GM23338 (cell line): ENCODE data around the gene MLPH. TPM values are rescaled to one million over a fixed set of nuclear protein-coding genes. Genes with fewer than 3 reads are reported as not detected.

Experiments
- ATAC-seq: fragments of 200-7000 bp; cut with Tn5 transposase; 3 replicates; pipeline ENCODE4 v1.9.1; 2020
- DNase-seq: peaks from one replicate; pipeline ENCODE4 v3.0.0-alpha.2; 2015; ENCODE audit warnings: low spot score
- H2AFZ ChIP-seq: fragments of 200-600 bp; sonication (generic); 2 replicates; pipeline ENCODE4 v1.8.0; 2016; ENCODE audit warnings: antibody characterized with exemption, mild to moderate bottlenecking, moderate library complexity
- H3F3A ChIP-seq: fragments of 200-600 bp; sonication (generic); replicated peaks from 2 replicates; pipeline ENCODE4 v1.8.0; 2017; ENCODE audit warnings: antibody characterized with exemption, mixed run types, low read depth
- H3K27ac ChIP-seq: fragments of 200-600 bp; sonication (generic); 2 replicates; pipeline ENCODE4 v1.6.1; 2016; ENCODE audit warnings: low read depth
- H3K27me3 ChIP-seq: fragments of 200-600 bp; sonication (generic); 2 replicates; pipeline ENCODE4 v1.8.0; 2016; ENCODE audit warnings: mild to moderate bottlenecking, mixed run types, moderate library complexity; ENCODE audit not compliant: insufficient read depth
- H3K36me3 ChIP-seq: fragments of 200-600 bp; sonication (generic); 2 replicates; pipeline ENCODE4 v1.8.0; 2016; ENCODE audit warnings: mild to moderate bottlenecking; ENCODE audit not compliant: insufficient read depth
- H3K4me1 ChIP-seq: fragments of 200-600 bp; sonication (generic); 2 replicates; pipeline ENCODE4 v1.8.0; 2016; ENCODE audit warnings: mild to moderate bottlenecking, moderate library complexity; ENCODE audit not compliant: insufficient read depth
- H3K4me2 ChIP-seq: fragments of 200-600 bp; sonication (generic); 2 replicates; pipeline ENCODE4 v1.7.1; 2017; ENCODE audit warnings: mixed run types
- H3K4me3 ChIP-seq: fragments of 200-600 bp; sonication (generic); 2 replicates; pipeline ENCODE4 v1.6.1; 2016; ENCODE audit warnings: mixed run types
- H3K79me2 ChIP-seq: fragments of 200-600 bp; sonication (generic); replicated peaks from 2 replicates; pipeline ENCODE4 v1.8.0; 2017; ENCODE audit warnings: mild to moderate bottlenecking; ENCODE audit not compliant: insufficient read depth
- H3K9me2 ChIP-seq: fragments of 200-600 bp; sonication (generic); 2 replicates; pipeline ENCODE4 v1.8.0; 2017; ENCODE audit not compliant: insufficient read depth
- H4K20me1 ChIP-seq: fragments of 200-600 bp; sonication (generic); replicated peaks from 2 replicates; pipeline ENCODE4 v1.8.0; 2017; ENCODE audit warnings: mild to moderate bottlenecking; ENCODE audit not compliant: insufficient read depth
- H3K27ac Mint-ChIP-seq: 2 replicates; pipeline ENCODE4 v1.8.0; 2020; ENCODE audit warnings: inconsistent platforms, mild to moderate bottlenecking, moderate library complexity, mixed read lengths
- H3K27me3 Mint-ChIP-seq: 3 replicates; pipeline ENCODE4 v1.8.0; 2022; ENCODE audit warnings: low read depth, mild to moderate bottlenecking, moderate library complexity, mixed read lengths, inconsistent platforms; ENCODE audit not compliant: insufficient read depth, poor library complexity
- H3K36me3 Mint-ChIP-seq: 3 replicates; pipeline ENCODE4 v1.8.0; 2021; ENCODE audit warnings: low read depth, mild to moderate bottlenecking, inconsistent platforms, moderate library complexity, mixed read lengths
- H3K4me1 Mint-ChIP-seq: 3 replicates; pipeline ENCODE4 v1.8.0; 2020; ENCODE audit warnings: mild to moderate bottlenecking, inconsistent platforms, mixed read lengths
- H3K4me3 Mint-ChIP-seq: 3 replicates; pipeline ENCODE4 v1.8.0; 2021; ENCODE audit warnings: moderate library complexity, mild to moderate bottlenecking, inconsistent platforms, mixed read lengths
- H3K9me3 Mint-ChIP-seq: 3 replicates; pipeline ENCODE4 v1.8.0; 2020; ENCODE audit warnings: moderate library complexity, mild to moderate bottlenecking, inconsistent platforms, mixed read lengths
- CREB1 ChIP-seq: fragments of 250-450 bp; sonication (Bioruptor Pico); IDR thresholded peaks from 2 replicates; pipeline ENCODE4 v1.5.0; 2020; ENCODE audit warnings: low read depth, mild to moderate bottlenecking, moderate library complexity
- EZH2 ChIP-seq: fragments of 200-600 bp; sonication (generic); IDR thresholded peaks from one replicate; pipeline ENCODE4 v1.8.0; 2017; ENCODE audit warnings: antibody characterized with exemption, mild to moderate bottlenecking, low read depth; ENCODE audit not compliant: unreplicated experiment
- EZH2phosphoT487 ChIP-seq: fragments of 200-600 bp; sonication (generic); IDR thresholded peaks from one replicate; pipeline ENCODE4 v1.8.1; 2018; ENCODE audit warnings: antibody characterized with exemption; ENCODE audit not compliant: unreplicated experiment
- JUNB ChIP-seq: IDR thresholded peaks from one replicate; pipeline ENCODE4 v1.6.1; 2016; ENCODE audit warnings: antibody characterized with exemption; ENCODE audit not compliant: unreplicated experiment
- NANOG ChIP-seq: IDR thresholded peaks from 2 replicates; pipeline ENCODE4 v1.6.1; 2016; ENCODE audit warnings: antibody characterized with exemption, borderline replicate concordance
- POLR2AphosphoS5 ChIP-seq: IDR thresholded peaks from 2 replicates; pipeline ENCODE4 v1.6.1; 2016; ENCODE audit warnings: antibody characterized with exemption, low read depth
- STAT1 ChIP-seq: IDR thresholded peaks from one replicate; pipeline ENCODE4 v1.6.1; 2016; ENCODE audit warnings: antibody characterized with exemption; ENCODE audit not compliant: unreplicated experiment
- ZNF114 ChIP-seq: fragments of 250-450 bp; sonication (Bioruptor Pico); IDR thresholded peaks from 2 replicates; pipeline ENCODE4 v1.5.0; 2020; ENCODE audit warnings: mild to moderate bottlenecking, moderate library complexity
- ZNF331 ChIP-seq: fragments of 250-450 bp; sonication (Bioruptor Pico); IDR thresholded peaks from 2 replicates; pipeline ENCODE4 v1.5.0; 2020; ENCODE audit warnings: low read depth, mild to moderate bottlenecking, moderate library complexity
- polyA plus RNA-seq: library from polyadenylated mRNA; unstranded; fragments of >200 nt; fragmentation: Nextera tagmentation; extraction: Ambion mirVana; gene quantifications from 2 replicates; pipeline ENCODE4 v1.2.1, GENCODE V29; 2016
- total RNA-seq: library from RNA; depleted of rRNA; stranded (reverse); fragments of >200 nt; shearing (Covaris generic); gene quantifications from 2 replicates; pipeline ENCODE4 v1.2.3, GENCODE V29; 2014
- TF ChIP-seq, protein P1 (sequence below): fragments of 250-450 bp; sonication (Bioruptor Pico); IDR thresholded peaks from 2 replicates; pipeline ENCODE4 v1.5.0; 2020; ENCODE audit warnings: mild to moderate bottlenecking, moderate library complexity
- TF ChIP-seq, protein P2 (sequence below), 2 experiments: fragments of 200-600 bp in 1 of 2; sonication (generic) in 1 of 2; conservative IDR thresholded peaks; 2 replicates each; pipeline versions ENCODE4 v1.5.1 to v1.6.1; 2016 to 2017; ENCODE audit warnings: antibody characterized with exemption in 2 of 2, low read depth in 2 of 2, mild to moderate bottlenecking in 2 of 2, moderate library complexity in 1 of 2
- TF ChIP-seq, protein P3 (sequence below): IDR thresholded peaks from one replicate; pipeline ENCODE4 v1.6.1; 2018; ENCODE audit warnings: antibody characterized with exemption; ENCODE audit not compliant: unreplicated experiment
- TF ChIP-seq, protein P4 (sequence below): IDR thresholded peaks from 2 replicates; pipeline ENCODE4 v1.6.1; 2016; ENCODE audit warnings: antibody characterized with exemption

MLPH gene
- total and polyA plus RNA-seq, 2 experiments from 2014 or later = 13.6 to 16.5 TPM

DNA sequence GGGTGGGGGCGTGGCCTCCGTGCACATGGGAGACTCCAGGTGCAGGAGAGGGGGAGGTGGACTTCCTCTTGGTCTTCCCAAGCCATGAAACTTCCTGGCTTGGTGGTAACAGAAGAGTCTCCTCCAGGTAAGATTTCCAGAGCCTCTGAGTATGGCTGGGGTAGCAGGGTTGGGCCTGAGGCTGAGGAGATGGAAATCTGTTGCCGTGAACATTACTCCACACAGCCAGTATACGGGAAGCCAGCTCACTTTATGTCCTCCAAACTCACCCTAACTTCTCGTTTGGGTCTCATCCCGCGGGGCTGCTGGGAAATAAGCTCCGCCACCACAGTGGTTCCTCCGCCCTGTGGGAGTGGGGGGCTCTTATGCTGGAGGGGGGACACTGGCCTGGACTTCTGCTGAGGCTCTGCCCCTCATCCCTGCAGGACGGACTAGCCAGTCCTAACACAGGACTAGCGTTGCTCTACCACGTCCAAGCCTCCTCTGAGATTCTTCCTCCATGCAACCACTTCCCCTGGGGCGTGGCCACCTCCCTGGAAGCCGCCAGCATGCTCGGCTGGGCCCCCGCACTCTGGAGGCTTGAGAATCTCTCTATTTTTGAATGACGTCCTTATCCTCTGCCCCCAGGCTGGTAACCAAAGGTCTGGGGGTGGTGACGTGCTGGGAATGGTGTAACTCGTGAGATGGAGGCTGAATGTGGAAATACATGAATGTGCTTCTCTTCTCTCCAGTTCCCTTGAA lies 104.3 kb downstream of the MLPH start:
- Histone ChIP-seq H3K9me2 (no peaks in the 10 kb centered on the region), H3K27ac (no peak overlapping the region), H2AFZ (no peak overlapping the region), H3K4me2 (peak overlapping the region; percentile 78; the same call in 1 of the 2 replicates), H3K4me3 (peak overlapping the region; percentile 51; the same call in 1 of the 2 replicates), H3K36me3 (no peaks in the 10 kb centered on the region), H3F3A (0 out of 2 replicates have a peak, but pooled peaks cover 9% of the 10 kb centered on the region), H3K79me2 (peaks cover 24% of the 10 kb centered on the region), H4K20me1 (no peaks in the 10 kb centered on the region), H3K27me3 (no peaks in the 10 kb centered on the region), H3K4me1 (peaks cover 42% of the 10 kb centered on the region)
- no peak for TF ChIP-seq POLR2AphosphoS5
- TF ChIP-seq, protein P1, sequence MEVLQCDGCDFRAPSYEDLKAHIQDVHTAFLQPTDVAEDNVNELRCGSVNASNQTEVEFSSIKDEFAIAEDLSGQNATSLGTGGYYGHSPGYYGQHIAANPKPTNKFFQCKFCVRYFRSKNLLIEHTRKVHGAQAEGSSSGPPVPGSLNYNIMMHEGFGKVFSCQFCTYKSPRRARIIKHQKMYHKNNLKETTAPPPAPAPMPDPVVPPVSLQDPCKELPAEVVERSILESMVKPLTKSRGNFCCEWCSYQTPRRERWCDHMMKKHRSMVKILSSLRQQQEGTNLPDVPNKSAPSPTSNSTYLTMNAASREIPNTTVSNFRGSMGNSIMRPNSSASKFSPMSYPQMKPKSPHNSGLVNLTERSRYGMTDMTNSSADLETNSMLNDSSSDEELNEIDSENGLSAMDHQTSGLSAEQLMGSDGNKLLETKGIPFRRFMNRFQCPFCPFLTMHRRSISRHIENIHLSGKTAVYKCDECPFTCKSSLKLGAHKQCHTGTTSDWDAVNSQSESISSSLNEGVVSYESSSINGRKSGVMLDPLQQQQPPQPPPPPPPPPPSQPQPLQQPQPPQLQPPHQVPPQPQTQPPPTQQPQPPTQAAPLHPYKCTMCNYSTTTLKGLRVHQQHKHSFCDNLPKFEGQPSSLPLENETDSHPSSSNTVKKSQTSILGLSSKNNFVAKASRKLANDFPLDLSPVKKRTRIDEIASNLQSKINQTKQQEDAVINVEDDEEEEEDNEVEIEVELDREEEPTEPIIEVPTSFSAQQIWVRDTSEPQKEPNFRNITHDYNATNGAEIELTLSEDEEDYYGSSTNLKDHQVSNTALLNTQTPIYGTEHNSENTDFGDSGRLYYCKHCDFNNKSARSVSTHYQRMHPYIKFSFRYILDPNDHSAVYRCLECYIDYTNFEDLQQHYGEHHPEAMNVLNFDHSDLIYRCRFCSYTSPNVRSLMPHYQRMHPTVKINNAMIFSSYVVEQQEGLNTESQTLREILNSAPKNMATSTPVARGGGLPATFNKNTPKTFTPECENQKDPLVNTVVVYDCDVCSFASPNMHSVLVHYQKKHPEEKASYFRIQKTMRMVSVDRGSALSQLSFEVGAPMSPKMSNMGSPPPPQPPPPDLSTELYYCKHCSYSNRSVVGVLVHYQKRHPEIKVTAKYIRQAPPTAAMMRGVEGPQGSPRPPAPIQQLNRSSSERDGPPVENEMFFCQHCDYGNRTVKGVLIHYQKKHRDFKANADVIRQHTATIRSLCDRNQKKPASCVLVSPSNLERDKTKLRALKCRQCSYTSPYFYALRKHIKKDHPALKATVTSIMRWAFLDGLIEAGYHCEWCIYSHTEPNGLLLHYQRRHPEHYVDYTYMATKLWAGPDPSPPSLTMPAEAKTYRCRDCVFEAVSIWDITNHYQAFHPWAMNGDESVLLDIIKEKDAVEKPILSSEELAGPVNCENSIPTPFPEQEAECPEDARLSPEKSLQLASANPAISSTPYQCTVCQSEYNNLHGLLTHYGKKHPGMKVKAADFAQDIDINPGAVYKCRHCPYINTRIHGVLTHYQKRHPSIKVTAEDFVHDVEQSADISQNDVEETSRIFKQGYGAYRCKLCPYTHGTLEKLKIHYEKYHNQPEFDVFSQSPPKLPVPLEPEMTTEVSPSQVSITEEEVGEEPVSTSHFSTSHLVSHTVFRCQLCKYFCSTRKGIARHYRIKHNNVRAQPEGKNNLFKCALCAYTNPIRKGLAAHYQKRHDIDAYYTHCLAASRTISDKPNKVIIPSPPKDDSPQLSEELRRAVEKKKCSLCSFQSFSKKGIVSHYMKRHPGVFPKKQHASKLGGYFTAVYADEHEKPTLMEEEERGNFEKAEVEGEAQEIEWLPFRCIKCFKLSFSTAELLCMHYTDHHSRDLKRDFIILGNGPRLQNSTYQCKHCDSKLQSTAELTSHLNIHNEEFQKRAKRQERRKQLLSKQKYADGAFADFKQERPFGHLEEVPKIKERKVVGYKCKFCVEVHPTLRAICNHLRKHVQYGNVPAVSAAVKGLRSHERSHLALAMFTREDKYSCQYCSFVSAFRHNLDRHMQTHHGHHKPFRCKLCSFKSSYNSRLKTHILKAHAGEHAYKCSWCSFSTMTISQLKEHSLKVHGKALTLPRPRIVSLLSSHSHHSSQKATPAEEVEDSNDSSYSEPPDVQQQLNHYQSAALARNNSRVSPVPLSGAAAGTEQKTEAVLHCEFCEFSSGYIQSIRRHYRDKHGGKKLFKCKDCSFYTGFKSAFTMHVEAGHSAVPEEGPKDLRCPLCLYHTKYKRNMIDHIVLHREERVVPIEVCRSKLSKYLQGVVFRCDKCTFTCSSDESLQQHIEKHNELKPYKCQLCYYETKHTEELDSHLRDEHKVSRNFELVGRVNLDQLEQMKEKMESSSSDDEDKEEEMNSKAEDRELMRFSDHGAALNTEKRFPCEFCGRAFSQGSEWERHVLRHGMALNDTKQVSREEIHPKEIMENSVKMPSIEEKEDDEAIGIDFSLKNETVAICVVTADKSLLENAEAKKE (CRISPR knock-in tag) = no peak; the same call in 1 of the 2 replicates
- TF ChIP-seq, protein P2, sequence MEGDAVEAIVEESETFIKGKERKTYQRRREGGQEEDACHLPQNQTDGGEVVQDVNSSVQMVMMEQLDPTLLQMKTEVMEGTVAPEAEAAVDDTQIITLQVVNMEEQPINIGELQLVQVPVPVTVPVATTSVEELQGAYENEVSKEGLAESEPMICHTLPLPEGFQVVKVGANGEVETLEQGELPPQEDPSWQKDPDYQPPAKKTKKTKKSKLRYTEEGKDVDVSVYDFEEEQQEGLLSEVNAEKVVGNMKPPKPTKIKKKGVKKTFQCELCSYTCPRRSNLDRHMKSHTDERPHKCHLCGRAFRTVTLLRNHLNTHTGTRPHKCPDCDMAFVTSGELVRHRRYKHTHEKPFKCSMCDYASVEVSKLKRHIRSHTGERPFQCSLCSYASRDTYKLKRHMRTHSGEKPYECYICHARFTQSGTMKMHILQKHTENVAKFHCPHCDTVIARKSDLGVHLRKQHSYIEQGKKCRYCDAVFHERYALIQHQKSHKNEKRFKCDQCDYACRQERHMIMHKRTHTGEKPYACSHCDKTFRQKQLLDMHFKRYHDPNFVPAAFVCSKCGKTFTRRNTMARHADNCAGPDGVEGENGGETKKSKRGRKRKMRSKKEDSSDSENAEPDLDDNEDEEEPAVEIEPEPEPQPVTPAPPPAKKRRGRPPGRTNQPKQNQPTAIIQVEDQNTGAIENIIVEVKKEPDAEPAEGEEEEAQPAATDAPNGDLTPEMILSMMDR (conservative IDR thresholded peaks at IDR 0.05; ENCODE audit: low read depth in 2 of 2) = no peak
- no peak for TF ChIP-seq STAT1
- no peak for TF ChIP-seq EZH2phosphoT487
- no peak for TF ChIP-seq JUNB
- TF ChIP-seq NANOG = no peak
- TF ChIP-seq ZNF114 (CRISPR knock-in tag) = no peak
- TF ChIP-seq EZH2 = no peak
- no peak for TF ChIP-seq CREB1 (CRISPR knock-in tag)
- TF ChIP-seq, protein P3, sequence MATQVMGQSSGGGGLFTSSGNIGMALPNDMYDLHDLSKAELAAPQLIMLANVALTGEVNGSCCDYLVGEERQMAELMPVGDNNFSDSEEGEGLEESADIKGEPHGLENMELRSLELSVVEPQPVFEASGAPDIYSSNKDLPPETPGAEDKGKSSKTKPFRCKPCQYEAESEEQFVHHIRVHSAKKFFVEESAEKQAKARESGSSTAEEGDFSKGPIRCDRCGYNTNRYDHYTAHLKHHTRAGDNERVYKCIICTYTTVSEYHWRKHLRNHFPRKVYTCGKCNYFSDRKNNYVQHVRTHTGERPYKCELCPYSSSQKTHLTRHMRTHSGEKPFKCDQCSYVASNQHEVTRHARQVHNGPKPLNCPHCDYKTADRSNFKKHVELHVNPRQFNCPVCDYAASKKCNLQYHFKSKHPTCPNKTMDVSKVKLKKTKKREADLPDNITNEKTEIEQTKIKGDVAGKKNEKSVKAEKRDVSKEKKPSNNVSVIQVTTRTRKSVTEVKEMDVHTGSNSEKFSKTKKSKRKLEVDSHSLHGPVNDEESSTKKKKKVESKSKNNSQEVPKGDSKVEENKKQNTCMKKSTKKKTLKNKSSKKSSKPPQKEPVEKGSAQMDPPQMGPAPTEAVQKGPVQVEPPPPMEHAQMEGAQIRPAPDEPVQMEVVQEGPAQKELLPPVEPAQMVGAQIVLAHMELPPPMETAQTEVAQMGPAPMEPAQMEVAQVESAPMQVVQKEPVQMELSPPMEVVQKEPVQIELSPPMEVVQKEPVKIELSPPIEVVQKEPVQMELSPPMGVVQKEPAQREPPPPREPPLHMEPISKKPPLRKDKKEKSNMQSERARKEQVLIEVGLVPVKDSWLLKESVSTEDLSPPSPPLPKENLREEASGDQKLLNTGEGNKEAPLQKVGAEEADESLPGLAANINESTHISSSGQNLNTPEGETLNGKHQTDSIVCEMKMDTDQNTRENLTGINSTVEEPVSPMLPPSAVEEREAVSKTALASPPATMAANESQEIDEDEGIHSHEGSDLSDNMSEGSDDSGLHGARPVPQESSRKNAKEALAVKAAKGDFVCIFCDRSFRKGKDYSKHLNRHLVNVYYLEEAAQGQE = no peak
- no peak for TF ChIP-seq ZNF331 (CRISPR knock-in tag)
- TF ChIP-seq, protein P4, sequence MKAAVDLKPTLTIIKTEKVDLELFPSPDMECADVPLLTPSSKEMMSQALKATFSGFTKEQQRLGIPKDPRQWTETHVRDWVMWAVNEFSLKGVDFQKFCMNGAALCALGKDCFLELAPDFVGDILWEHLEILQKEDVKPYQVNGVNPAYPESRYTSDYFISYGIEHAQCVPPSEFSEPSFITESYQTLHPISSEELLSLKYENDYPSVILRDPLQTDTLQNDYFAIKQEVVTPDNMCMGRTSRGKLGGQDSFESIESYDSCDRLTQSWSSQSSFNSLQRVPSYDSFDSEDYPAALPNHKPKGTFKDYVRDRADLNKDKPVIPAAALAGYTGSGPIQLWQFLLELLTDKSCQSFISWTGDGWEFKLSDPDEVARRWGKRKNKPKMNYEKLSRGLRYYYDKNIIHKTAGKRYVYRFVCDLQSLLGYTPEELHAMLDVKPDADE = no peak
- DNase-seq = peak; percentile 71
- Mint-ChIP-seq H3K36me3 (peaks cover 23% of the 10 kb centered on the region), H3K9me3 (peaks cover 4% of the 10 kb centered on the region), H3K4me1 (peaks cover 77% of the 10 kb centered on the region), H3K27ac (peak overlapping the region; percentile 21), H3K27me3 (peaks cover 13% of the 10 kb centered on the region), H3K4me3 (peak overlapping the region; percentile 73)
- ATAC-seq = no peak
